Limb (tissue), 2 donors: ENCODE data around the gene C5orf15.
A peak's percentile ranks its signal among the peaks of the same experiment; 100 is the strongest.
"Not testable (repeated sequence)": the region's sequence is repeated elsewhere in the genome, so short reads cannot be mapped to it uniquely, and the experiment has no call there.

Experiments
- DNase-seq, 2 donors: peaks; one replicate each; pipeline ENCODE4 v3.0.0-alpha.2; 2016; ENCODE audit errors: extremely low spot score in 2 of 2

The C5orf15 gene

GRCh38 chr5:133938929-133939328, 29.5 kb downstream of the C5orf15 start:
- DNase-seq = no peak

GRCh38 chr5:133938039-133938821, 30.2 kb downstream of the C5orf15 start:
- DNase-seq = no peak

GRCh38 chr5:133937628-133938027, 30.8 kb downstream of the C5orf15 start:
- DNase-seq = not testable (repeated sequence)

GRCh38 chr5:133936651-133937015, 31.8 kb downstream of the C5orf15 start:
- no peak for DNase-seq

GRCh38 chr5:133935991-133936650, 32.3 kb downstream of the C5orf15 start:
- not testable (repeated sequence) for DNase-seq

- no peak for DNase-seq
Observed at GRCh38 chr5:133935667-133935940, 32.8 kb downstream of the C5orf15 start.

GRCh38 chr5:133934822-133935666, 33.4 kb downstream of the C5orf15 start:
- DNase-seq = no peak

GRCh38 chr5:133934311-133934710, 34.1 kb downstream of the C5orf15 start:
- DNase-seq = no peak

GRCh38 chr5:133933670-133934295, 34.6 kb downstream of the C5orf15 start:
- no peak for DNase-seq

GRCh38 chr5:133933169-133933509, 35.3 kb downstream of the C5orf15 start:
- no peak for DNase-seq

GRCh38 chr5:133932441-133933168, 35.8 kb downstream of the C5orf15 start:
- DNase-seq = no peak

- DNase-seq = no peak
Observed at GRCh38 chr5:133931546-133931945, 36.9 kb downstream of the C5orf15 start.

- DNase-seq = no peak
Observed at GRCh38 chr5:133930813-133931090, 37.7 kb downstream of the C5orf15 start.

GRCh38 chr5:133930061-133930812, 38.2 kb downstream of the C5orf15 start:
- DNase-seq = no peak

GRCh38 chr5:133928587-133929393, 39.6 kb downstream of the C5orf15 start:
- no peak for DNase-seq

- DNase-seq = no peak
Observed at GRCh38 chr5:133927300-133928180, 40.9 kb downstream of the C5orf15 start.

GRCh38 chr5:133926489-133927299, 41.7 kb downstream of the C5orf15 start:
- DNase-seq = peak in 1 of 2 donors; percentile 42

- DNase-seq = no peak
Observed at GRCh38 chr5:133925866-133926488, 42.4 kb downstream of the C5orf15 start.
